ENCODE data around the gene HCK.

DNA sequence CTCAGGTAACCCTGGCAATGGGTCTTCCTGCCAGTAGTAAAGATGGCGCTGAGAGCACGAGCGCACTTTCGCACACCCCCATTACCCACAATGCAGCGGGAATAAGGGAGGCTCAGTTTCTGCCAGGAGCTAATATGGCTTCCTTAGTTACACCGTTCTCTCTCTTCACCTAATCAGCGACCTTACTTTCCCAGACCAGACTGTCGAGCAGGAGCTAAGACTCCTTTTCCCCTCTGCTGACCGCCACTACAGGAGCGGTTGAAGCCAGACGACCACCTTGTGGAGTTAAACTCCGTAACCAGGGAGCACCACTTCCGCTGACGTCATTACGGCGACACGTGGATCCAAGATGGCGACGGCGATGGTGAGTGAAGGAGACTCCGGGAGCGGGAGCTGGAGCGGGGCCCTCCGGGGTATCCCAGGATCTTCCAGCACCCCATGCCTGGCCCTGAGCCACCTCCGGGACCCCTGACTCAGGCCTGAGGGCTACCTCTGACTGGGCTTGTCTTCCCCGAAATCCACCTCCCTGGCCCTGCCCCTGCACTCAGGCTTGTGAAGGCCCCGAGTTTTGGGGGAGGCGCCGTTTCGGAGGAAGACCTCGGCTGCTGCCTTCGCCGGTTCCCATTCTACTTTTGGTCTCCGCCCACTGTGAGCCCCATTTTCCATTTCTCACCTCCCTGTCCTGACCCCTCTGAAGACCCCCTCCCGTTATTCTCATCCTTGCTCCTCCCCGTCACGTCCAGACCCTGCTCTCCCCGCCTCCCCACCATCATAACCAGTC, 57.5 kb downstream of the HCK start, which contains the start of gene TM9SF4:
- TF ChIP-seq EZH2 (optimal IDR thresholded peaks at IDR 0.05; ENCODE audit: low read depth, low read length) (no peak), EZH2phosphoT487 (IDR thresholded peaks at IDR 0.05; ENCODE audit: low read length) (no peak)
- TF ChIP-seq, protein P1, sequence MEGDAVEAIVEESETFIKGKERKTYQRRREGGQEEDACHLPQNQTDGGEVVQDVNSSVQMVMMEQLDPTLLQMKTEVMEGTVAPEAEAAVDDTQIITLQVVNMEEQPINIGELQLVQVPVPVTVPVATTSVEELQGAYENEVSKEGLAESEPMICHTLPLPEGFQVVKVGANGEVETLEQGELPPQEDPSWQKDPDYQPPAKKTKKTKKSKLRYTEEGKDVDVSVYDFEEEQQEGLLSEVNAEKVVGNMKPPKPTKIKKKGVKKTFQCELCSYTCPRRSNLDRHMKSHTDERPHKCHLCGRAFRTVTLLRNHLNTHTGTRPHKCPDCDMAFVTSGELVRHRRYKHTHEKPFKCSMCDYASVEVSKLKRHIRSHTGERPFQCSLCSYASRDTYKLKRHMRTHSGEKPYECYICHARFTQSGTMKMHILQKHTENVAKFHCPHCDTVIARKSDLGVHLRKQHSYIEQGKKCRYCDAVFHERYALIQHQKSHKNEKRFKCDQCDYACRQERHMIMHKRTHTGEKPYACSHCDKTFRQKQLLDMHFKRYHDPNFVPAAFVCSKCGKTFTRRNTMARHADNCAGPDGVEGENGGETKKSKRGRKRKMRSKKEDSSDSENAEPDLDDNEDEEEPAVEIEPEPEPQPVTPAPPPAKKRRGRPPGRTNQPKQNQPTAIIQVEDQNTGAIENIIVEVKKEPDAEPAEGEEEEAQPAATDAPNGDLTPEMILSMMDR (IDR thresholded peaks at IDR 0.05; ENCODE audit: low read length): no peak
